Osteoblast (primary cell): Measurements from ENCODE around the gene GSDMA. TPM values are rescaled to one million over a fixed set of nuclear protein-coding genes. Genes with fewer than 3 reads are reported as not detected.
A peak's percentile ranks its signal among the peaks of the same experiment; 100 is the strongest.

Experiments used
- DNase-seq: peaks from one replicate; pipeline ENCODE4 v3.0.0; 2011; ENCODE audit warnings: low spot score, mixed read lengths; ENCODE audit not compliant: insufficient read length; ENCODE audit errors: missing footprints
- H2AFZ ChIP-seq: 2 replicates; pipeline ENCODE4 v1.6.0; 2011; ENCODE audit warnings: mild to moderate bottlenecking, low read length
- H3K27ac ChIP-seq: 2 replicates; pipeline ENCODE4 v1.5.1; 2011; ENCODE audit warnings: mild to moderate bottlenecking, low read depth, low read length, moderate library complexity
- H3K27me3 ChIP-seq: 2 replicates; pipeline ENCODE4 v1.6.0; 2012; ENCODE audit warnings: mild to moderate bottlenecking, control low read depth, inconsistent platforms, low read length, moderate library complexity; ENCODE audit not compliant: insufficient read depth
- H3K36me3 ChIP-seq: 2 replicates; pipeline ENCODE4 v1.5.1; 2011; ENCODE audit warnings: mild to moderate bottlenecking, low read length, control low read depth, moderate library complexity; ENCODE audit not compliant: insufficient read depth
- H3K4me1 ChIP-seq: 2 replicates; pipeline ENCODE4 v1.5.1; 2011; ENCODE audit warnings: mild to moderate bottlenecking, low read length, control low read depth, moderate library complexity; ENCODE audit not compliant: insufficient read depth
- H3K4me2 ChIP-seq: 2 replicates; pipeline ENCODE4 v1.6.0; 2011; ENCODE audit warnings: mild to moderate bottlenecking, low read length; ENCODE audit not compliant: insufficient read depth
- H3K4me3 ChIP-seq: fragments of 200-600 bp; sonication (generic); 3 replicates; pipeline ENCODE4 v1.5.1; 2012; ENCODE audit warnings: mild to moderate bottlenecking, low read length, inconsistent platforms; ENCODE audit not compliant: insufficient read depth
- H3K79me2 ChIP-seq: 2 replicates; pipeline ENCODE4 v1.6.0; 2012; ENCODE audit warnings: mild to moderate bottlenecking, low read length, control low read depth, inconsistent platforms; ENCODE audit not compliant: insufficient read depth
- H3K9me3 ChIP-seq: 2 replicates; pipeline ENCODE4 v1.5.1; 2011; ENCODE audit warnings: low read depth, low read length, control low read depth
- H4K20me1 ChIP-seq: 2 replicates; pipeline ENCODE4 v1.6.0; 2012; ENCODE audit warnings: mild to moderate bottlenecking, low read length, control low read depth; ENCODE audit not compliant: insufficient read depth
- CTCF ChIP-seq: IDR thresholded peaks from 2 replicates; pipeline ENCODE4 v1.5.1; 2011; ENCODE audit warnings: mild to moderate bottlenecking, low read depth, low read length, moderate library complexity; ENCODE audit errors: extremely low read depth
- small RNA-seq: library from RNA; depleted of rRNA; stranded (forward); fragments of <200 nt; gene quantifications from one replicate; pipeline ENCODE3, GENCODE V24; 2012
- total RNA-seq: library from RNA; depleted of rRNA; stranded (reverse); fragments of >200 nt; gene quantifications from 2 replicates; pipeline ENCODE4 v1.2.3, GENCODE V29; 2012

Gene GSDMA
- total RNA-seq, 1 donor = under 0.01 TPM

DNA sequence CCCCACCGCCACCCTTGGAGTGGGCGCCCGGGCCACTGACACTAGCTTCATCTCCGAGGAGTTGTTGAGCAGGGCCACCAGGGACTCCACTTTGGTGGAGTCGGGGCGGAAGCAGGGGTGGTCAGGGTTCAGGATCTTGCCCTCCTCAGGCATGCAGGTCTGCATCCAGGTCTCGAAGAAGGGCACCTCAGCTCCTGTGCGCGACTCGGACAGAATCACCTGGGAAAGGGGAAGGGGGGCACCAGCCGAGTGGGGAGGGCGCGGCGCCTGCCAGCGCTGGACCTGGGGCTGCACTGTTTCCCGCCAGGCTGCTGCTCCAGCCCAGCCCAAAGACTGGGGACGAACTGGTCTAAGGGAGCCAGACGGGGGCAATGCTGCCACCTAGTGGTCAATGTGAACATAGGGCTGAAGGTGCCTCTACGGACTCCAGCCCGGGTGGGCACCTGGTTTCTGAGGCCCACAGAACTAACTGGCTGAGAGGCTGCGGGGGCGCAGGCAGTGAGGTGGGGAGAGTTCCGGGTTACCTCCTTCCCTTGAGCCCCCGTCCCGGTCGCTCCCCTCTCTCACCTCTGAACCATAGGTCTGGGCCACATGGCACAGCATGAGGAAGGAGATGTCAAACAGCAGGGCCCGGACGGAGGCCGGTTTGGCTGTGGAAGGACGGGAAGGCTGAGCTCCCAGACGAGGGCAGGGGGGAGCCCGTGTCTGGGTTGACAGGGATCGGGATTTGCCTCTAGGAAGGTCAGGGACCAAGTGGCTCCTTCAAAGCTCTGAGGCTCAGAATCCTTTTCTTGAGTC lies 64.2 kb downstream of the GSDMA start:
- H3K4me3 ChIP-seq = no peak overlapping the region
- H3K4me1 ChIP-seq = peaks cover 5% of the 10 kb centered on the region
- peaks cover 5% of the 10 kb centered on the region for H4K20me1 ChIP-seq
- H3K36me3 ChIP-seq = peaks cover 46% of the 10 kb centered on the region
- no peak overlapping the region for H3K4me2 ChIP-seq
- no peaks in the 10 kb centered on the region for H3K9me3 ChIP-seq
- DNase-seq = peak; percentile 98
- peak; percentile 82 for TF ChIP-seq CTCF
- no peak overlapping the region for H2AFZ ChIP-seq
- no peaks in the 10 kb centered on the region for H3K27me3 ChIP-seq
- H3K27ac ChIP-seq = no peak overlapping the region
- H3K79me2 ChIP-seq = no peaks in the 10 kb centered on the region

Small RNA genes within 50 kb of the gene (small RNA-seq; reads per million reads assigned to genes)
- 604 reads per million, percentile 99 among the genes with 10 or more reads in this experiment for gene SNORD124

Other genes with a start within 250 kb of the GSDMA start
- 14.8 and 16.5 TPM in 2 replicates for gene MIEN1, start 232.5 kb upstream of the GSDMA start, total RNA-seq
- gene GRB7, start 225.1 kb upstream of the GSDMA start, total RNA-seq = under 0.01 and 0.29 TPM in 2 replicates
- gene IKZF3, start 98.7 kb upstream of the GSDMA start, total RNA-seq = not detected in 2 replicates
- gene ZPBP2, start 94.8 kb upstream of the GSDMA start, total RNA-seq = not detected in 2 replicates
- gene GSDMB, start 44.4 kb upstream of the GSDMA start, total RNA-seq = 5.3 and 5.8 TPM in 2 replicates
- 39.8 and 46.6 TPM in 2 replicates for gene ORMDL3, start 35.4 kb upstream of the GSDMA start, total RNA-seq
- not detected in 2 replicates for gene LRRC3C, start 35.3 kb upstream of the GSDMA start, total RNA-seq
- 94.8 and 99.3 TPM in 2 replicates for gene PSMD3, start 17.8 kb downstream of the GSDMA start, total RNA-seq
- gene CSF3, start 52.4 kb downstream of the GSDMA start, total RNA-seq = not detected in 2 replicates
- gene MED24, start 91.4 kb downstream of the GSDMA start, total RNA-seq = 33.6 and 36.6 TPM in 2 replicates
- 30.6 and 33.3 TPM in 2 replicates for gene THRA, start 100.0 kb downstream of the GSDMA start, total RNA-seq
- 5.1 and 7.1 TPM in 2 replicates for gene NR1D1, start 137.6 kb downstream of the GSDMA start, total RNA-seq
- gene MSL1, start 159.0 kb downstream of the GSDMA start, total RNA-seq = 53.3 and 60.1 TPM in 2 replicates
- gene CASC3, start 177.5 kb downstream of the GSDMA start, total RNA-seq = 40.7 and 45.2 TPM in 2 replicates
- 1.4 and 2.1 TPM in 2 replicates for gene RAPGEFL1, start 214.5 kb downstream of the GSDMA start, total RNA-seq